Fibroblast of the aortic adventitia (primary cell): Measurements from ENCODE around the gene ORC3. TPM values are rescaled to one million over a fixed set of nuclear protein-coding genes. Genes with fewer than 3 reads are reported as not detected.

Experiments
- DNase-seq: peaks from one replicate; pipeline ENCODE4 v3.0.0-alpha.2; 2010; ENCODE audit warnings: low read depth
- H3K4me3 ChIP-seq: 2 replicates; pipeline ENCODE4 v1.5.1; 2011; ENCODE audit warnings: low read depth, mild to moderate bottlenecking, control low read depth, low read length, moderate library complexity
- total RNA-seq: library from RNA; depleted of rRNA; stranded (reverse); fragments of >200 nt; gene quantifications from 2 replicates; pipeline ENCODE4 v1.2.3, GENCODE V29; 2012; ENCODE audit warnings: low replicate concordance
- TF ChIP-seq, protein P1 (sequence below): IDR thresholded peaks from 2 replicates; pipeline ENCODE4 v1.5.1; 2011; ENCODE audit warnings: mild to moderate bottlenecking, low read length, control low read depth, inconsistent platforms; ENCODE audit not compliant: insufficient read depth

Gene ORC3
- total RNA-seq, 1 donor: 52.9 TPM

DNA sequence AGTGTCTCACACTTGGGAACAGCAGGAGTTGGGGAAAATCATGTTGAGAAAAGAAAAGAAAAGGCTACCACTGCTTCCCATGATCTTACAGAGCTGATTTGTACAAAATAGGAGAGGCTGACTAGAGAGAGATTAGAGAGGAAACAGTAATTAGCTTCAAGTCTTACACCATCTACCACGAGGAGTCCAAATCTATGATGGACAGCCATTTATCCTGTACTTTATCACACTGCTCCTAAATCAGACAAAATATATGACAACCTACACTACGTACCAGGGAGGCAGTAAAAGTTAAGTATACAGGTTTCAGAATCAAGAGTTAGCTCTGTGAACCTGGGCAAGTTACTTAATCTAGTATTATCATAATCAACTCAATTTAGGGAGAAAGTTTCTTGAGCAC, 38.1 kb upstream of the ORC3 start:
- TF ChIP-seq, protein P1, sequence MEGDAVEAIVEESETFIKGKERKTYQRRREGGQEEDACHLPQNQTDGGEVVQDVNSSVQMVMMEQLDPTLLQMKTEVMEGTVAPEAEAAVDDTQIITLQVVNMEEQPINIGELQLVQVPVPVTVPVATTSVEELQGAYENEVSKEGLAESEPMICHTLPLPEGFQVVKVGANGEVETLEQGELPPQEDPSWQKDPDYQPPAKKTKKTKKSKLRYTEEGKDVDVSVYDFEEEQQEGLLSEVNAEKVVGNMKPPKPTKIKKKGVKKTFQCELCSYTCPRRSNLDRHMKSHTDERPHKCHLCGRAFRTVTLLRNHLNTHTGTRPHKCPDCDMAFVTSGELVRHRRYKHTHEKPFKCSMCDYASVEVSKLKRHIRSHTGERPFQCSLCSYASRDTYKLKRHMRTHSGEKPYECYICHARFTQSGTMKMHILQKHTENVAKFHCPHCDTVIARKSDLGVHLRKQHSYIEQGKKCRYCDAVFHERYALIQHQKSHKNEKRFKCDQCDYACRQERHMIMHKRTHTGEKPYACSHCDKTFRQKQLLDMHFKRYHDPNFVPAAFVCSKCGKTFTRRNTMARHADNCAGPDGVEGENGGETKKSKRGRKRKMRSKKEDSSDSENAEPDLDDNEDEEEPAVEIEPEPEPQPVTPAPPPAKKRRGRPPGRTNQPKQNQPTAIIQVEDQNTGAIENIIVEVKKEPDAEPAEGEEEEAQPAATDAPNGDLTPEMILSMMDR: no peak
- no peak overlapping the region for H3K4me3 ChIP-seq

DNA sequence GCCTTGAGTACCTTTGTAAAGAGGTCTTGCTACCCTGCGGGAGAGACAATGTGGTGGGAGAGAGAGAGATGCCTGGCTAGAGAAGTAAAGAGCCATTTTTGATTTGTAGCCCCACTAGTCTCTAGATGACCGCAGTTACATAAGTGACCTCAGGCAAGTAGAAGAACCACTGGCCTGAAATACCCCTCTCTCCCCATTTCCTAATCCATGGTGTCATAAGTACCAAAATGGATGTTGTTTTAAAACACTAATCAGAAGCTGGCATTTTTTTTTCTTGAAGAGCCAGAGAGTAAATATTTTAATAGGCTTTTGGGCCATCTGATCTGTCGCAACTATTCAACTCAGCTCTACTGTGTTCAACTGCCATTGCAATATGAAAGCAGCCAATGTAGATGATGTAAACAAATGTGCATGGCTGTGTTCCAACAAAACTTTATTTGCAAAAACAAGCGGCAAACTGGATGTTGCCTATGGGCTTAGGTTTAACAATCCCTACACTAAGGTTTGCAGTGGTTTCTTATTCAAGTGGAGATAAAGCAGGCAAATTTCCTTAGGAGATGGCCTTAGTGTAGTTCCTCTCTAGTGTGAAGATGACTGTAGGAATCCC, 36.7 kb upstream of the ORC3 start:
- no peak for DNase-seq
- H3K4me3 ChIP-seq: no peak overlapping the region
- TF ChIP-seq, protein P1: no peak

More for the DNA sequence above, 38.1 kb upstream of the ORC3 start:
- DNase-seq: no peak

DNA sequence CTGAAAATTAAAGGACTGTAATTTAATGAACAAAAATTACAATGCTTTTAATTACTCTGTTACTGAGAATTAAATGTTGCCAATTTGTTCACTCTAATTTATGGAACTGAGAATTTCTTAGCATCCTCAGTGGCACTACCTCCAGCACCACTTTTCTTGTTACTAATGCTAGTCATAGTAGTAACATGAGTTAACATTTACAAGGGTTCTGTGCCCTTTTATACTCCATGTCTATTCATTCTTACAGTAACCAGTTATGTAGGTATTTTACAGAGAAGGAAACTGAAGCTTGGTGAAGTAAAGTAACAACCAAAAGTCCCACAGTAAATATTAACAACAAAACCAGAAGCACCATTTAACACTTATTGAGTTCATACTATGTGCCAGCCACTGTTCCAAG, 34.4 kb upstream of the ORC3 start:
- H3K4me3 ChIP-seq: no peak overlapping the region
- TF ChIP-seq, protein P1: no peak
- DNase-seq: no peak

DNA sequence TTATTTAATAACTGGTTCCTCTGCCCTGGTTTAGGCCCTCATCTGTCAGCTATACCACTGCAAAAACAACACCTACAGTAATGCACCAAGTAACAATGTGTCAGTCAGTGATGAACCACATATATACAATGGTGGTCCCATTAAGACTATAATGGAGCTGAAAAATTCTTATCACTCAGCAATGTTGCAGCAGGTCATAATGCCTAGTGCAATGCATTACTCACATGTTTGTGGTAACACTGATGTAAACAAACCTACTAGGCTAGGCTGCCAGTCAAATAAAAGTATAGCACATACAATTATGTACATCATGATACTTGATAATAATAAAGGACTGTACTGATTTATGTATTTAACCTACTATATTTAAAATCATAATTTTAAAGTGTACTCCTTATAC, 31.5 kb upstream of the ORC3 start:
- TF ChIP-seq, protein P1: no peak
- no peak for DNase-seq
- H3K4me3 ChIP-seq: no peak overlapping the region

DNA sequence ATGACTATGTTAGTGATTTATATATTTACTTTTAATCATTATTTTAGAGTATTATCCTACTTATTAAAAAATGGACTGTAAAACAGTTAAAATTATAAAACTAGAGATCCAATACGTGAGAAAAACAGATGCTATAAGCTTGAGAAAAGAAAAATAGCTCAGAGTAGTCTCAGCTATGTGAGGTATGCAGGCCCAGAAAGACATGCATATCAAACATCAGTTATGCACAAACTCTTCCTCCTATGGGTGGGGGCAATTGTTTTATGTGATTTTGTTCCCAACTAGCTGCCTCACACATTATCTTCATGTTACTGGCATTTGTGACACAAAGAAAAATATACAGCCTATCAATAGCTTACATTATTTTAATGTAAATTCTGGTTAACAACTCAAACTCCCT, 28.9 kb upstream of the ORC3 start:
- TF ChIP-seq, protein P1: no peak
- H3K4me3 ChIP-seq: no peak overlapping the region
- DNase-seq: no peak

DNA sequence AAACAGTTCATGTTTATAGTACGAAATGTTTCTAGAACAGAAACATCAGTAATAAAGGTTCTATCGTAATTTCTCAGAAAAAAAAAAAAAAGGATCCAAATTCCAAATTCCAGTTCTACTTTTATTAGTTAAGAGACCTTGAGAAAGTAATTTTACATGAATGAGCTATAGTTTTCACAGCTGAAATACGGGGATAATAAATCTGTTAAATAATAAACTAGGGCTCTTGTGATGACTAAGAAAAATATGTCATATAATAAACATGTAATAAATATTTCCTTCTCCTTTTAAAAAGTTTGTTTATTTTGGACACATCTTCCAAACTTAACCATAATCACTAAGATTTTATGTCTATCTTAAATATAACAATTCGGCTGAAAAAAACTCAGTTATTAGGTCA, 17.9 kb upstream of the ORC3 start:
- no peak for DNase-seq
- TF ChIP-seq, protein P1: no peak
- no peak overlapping the region for H3K4me3 ChIP-seq

DNA sequence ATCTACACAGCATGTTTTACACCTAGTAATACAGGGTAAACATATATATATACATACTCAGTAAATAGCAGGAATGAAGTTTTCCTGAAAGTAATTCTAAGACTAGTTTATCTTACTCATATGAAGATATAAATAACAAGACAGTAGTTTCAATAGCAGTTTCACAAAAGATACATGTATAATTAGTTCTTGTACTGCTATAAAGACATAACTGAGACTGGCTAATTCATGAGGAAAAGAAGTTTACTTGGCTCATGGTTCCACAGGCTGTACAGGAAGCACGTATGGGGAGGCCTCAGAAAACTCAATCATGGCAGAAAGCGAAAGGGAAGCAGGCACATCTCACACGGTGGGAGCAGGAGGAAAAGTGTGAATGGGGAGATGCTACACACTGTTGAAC, 17.1 kb upstream of the ORC3 start:
- TF ChIP-seq, protein P1: no peak
- DNase-seq: no peak

More for the DNA sequence above, 17.1 kb upstream of the ORC3 start:
- no peak overlapping the region for H3K4me3 ChIP-seq
